HG02852 (cell line): ENCODE data around the gene S1PR2.
"Not testable (repeated sequence)": the region's sequence is repeated elsewhere in the genome, so short reads cannot be mapped to it uniquely, and the experiment has no call there.

Source experiments
- ATAC-seq: cut with Tn5 transposase; IDR thresholded peaks from one replicate; pipeline ENCODE4 v1.9.1; 2021; ENCODE audit warnings: mild to moderate bottlenecking, moderate library complexity; ENCODE audit not compliant: unreplicated experiment

Gene S1PR2

GRCh38 chr19:10226376-10227025 lies 4.6 kb downstream of the S1PR2 start:
- no peak for ATAC-seq

- no peak for ATAC-seq
These were observed 5.1 kb downstream of the S1PR2 start for GRCh38 chr19:10226021-10226375.

GRCh38 chr19:10224337-10224736 lies 6.8 kb downstream of the S1PR2 start:
- no peak for ATAC-seq

GRCh38 chr19:10223488-10224213 lies 7.5 kb downstream of the S1PR2 start:
- ATAC-seq = no peak

- ATAC-seq = no peak
These were observed 8.8 kb downstream of the S1PR2 start for GRCh38 chr19:10222201-10222890.

GRCh38 chr19:10220695-10221094 lies 10.4 kb downstream of the S1PR2 start:
- no peak for ATAC-seq

- no peak for ATAC-seq
These were observed 11.5 kb downstream of the S1PR2 start for GRCh38 chr19:10219678-10220077.

- no peak for ATAC-seq
These were observed 14.0 kb downstream of the S1PR2 start for GRCh38 chr19:10217085-10217484.

- ATAC-seq = no peak
These were observed 16.3 kb downstream of the S1PR2 start for GRCh38 chr19:10214784-10215183.

- no peak for ATAC-seq
These were observed 19.4 kb downstream of the S1PR2 start for GRCh38 chr19:10211691-10212090.

- no peak for ATAC-seq
These were observed 20.1 kb downstream of the S1PR2 start for GRCh38 chr19:10211061-10211460.

- no peak for ATAC-seq
These were observed 21.8 kb downstream of the S1PR2 start for GRCh38 chr19:10209315-10209714.

GRCh38 chr19:10207026-10207425 lies 24.1 kb downstream of the S1PR2 start:
- ATAC-seq = no peak

- no peak for ATAC-seq
These were observed 24.8 kb downstream of the S1PR2 start for GRCh38 chr19:10206226-10206885.

GRCh38 chr19:10205636-10206035 lies 25.5 kb downstream of the S1PR2 start:
- ATAC-seq = no peak

- no peak for ATAC-seq
These were observed 27.4 kb downstream of the S1PR2 start for GRCh38 chr19:10203686-10204085.

- ATAC-seq = no peak
These were observed 30.0 kb downstream of the S1PR2 start for GRCh38 chr19:10201176-10201575.

GRCh38 chr19:10200101-10200500 lies 31.0 kb downstream of the S1PR2 start:
- not testable (repeated sequence) for ATAC-seq

- not testable (repeated sequence) for ATAC-seq
These were observed 32.1 kb downstream of the S1PR2 start for GRCh38 chr19:10198889-10199644.

GRCh38 chr19:10195199-10195519 lies 36.0 kb downstream of the S1PR2 start:
- ATAC-seq = peak; percentile 18
